BLaER1 treated with 17β-estradiol and CSF1 and Interleukin-3, amounts not matched to agents 10 nM and 100 nM (cell line): ENCODE measurements around the gene RIPK3.

Source experiments
- H3K27ac ChIP-seq, 11 experiments: shearing (Covaris generic); formaldehyde crosslinking; 2 replicates each; pipeline ENCODE4 v1.8.1; 2022
- H3K27me3 ChIP-seq, 11 experiments: shearing (Covaris generic); formaldehyde crosslinking; 2 replicates each; pipeline ENCODE4 v1.8.1; 2022
- H3K36me3 ChIP-seq, 11 experiments: shearing (Covaris generic); formaldehyde crosslinking; 2 replicates each; pipeline ENCODE4 v1.8.1; 2022
- H3K4me1 ChIP-seq, 10 experiments: shearing (Covaris generic); formaldehyde crosslinking; 2 replicates each; pipeline ENCODE4 v1.8.1; 2022
- H3K4me2 ChIP-seq, 11 experiments: shearing (Covaris generic); formaldehyde crosslinking; 2 replicates each; pipeline ENCODE4 v1.8.1; 2022
- H3K4me3 ChIP-seq, 10 experiments: shearing (Covaris generic); formaldehyde crosslinking; 2 replicates each; pipeline ENCODE4 v1.8.1; 2022
- H3K9ac ChIP-seq, 11 experiments: shearing (Covaris generic); formaldehyde crosslinking; 2 replicates each; pipeline ENCODE4 v1.8.1; 2022
- H3K9me3 ChIP-seq, 11 experiments: shearing (Covaris generic); formaldehyde crosslinking; replicated peaks in 1 of 11; 2 replicates each; pipeline ENCODE4 v1.8.1; 2022
- H4K20me1 ChIP-seq, 11 experiments: shearing (Covaris generic); formaldehyde crosslinking; 2 replicates each; pipeline ENCODE4 v1.8.1; 2022
- Cebpa-rat ChIP-seq, 11 experiments: shearing (Covaris generic); IDR thresholded peaks; 2 replicates each; pipeline ENCODE4 v1.8.1; 2022

RIPK3 gene

GRCh38 chr14:24327303-24327702, 12.5 kb downstream of the RIPK3 start:
- peaks cover 66 to 94% (median 80%) of the 10 kb centered on the region in 10 experiments for H3K4me1 ChIP-seq

GRCh38 chr14:24325963-24326362, 13.8 kb downstream of the RIPK3 start:
- H3K4me1 ChIP-seq: peaks cover 54 to 89% (median 69%) of the 10 kb centered on the region in 10 experiments
- no peaks in the 10 kb centered on the region for H3K9me3 ChIP-seq
- peak overlapping the region in 1 of 11 experiments; percentile 21; a peak in 2 of 22 replicates for H3K9ac ChIP-seq
- H3K36me3 ChIP-seq: no peaks in the 10 kb centered on the region
- H3K4me2 ChIP-seq: peak overlapping the region; percentile 69 to 94 (median 91)
- no peak overlapping the region for H3K4me3 ChIP-seq
- peaks cover 0 to 2% (median 0%) of the 10 kb centered on the region in 11 experiments; a peak in 3 of 22 replicates for H3K27me3 ChIP-seq
- no peak for TF ChIP-seq Cebpa-rat (IDR thresholded peaks at IDR 0.05)
- peak overlapping the region in 6 of 11 experiments; percentile 26 to 43 (median 32); a peak in 8 of 22 replicates for H3K27ac ChIP-seq
- H4K20me1 ChIP-seq: no peaks in the 10 kb centered on the region

More at GRCh38 chr14:24327303-24327702, 12.5 kb downstream of the RIPK3 start:
- H3K9ac ChIP-seq: peak overlapping the region in 9 of 11 experiments; percentile 2 to 60 (median 27); a peak in 13 of 22 replicates
- peaks cover 1 to 15% (median 7%) of the 10 kb centered on the region in 11 experiments for H3K27me3 ChIP-seq
- H3K9me3 ChIP-seq: no peaks in the 10 kb centered on the region
- peak overlapping the region; percentile 69 to 94 (median 91) for H3K4me2 ChIP-seq
- H3K36me3 ChIP-seq: no peaks in the 10 kb centered on the region
- TF ChIP-seq Cebpa-rat (IDR thresholded peaks at IDR 0.05): no peak
- peaks cover 0 to under 1% (median 0%) of the 10 kb centered on the region in 11 experiments; a peak in 2 of 22 replicates for H4K20me1 ChIP-seq
- H3K4me3 ChIP-seq: peak overlapping the region in 5 of 10 experiments; percentile 3 to 38 (median 24); a peak in 5 of 20 replicates
- H3K27ac ChIP-seq: peak overlapping the region in 10 of 11 experiments; percentile 15 to 74 (median 58); a peak in 19 of 22 replicates

- Histone ChIP-seq H3K27ac (peak overlapping the region in 1 of 11 experiments; percentile 43; a peak in 1 of 22 replicates), H3K4me3 (no peak overlapping the region), H4K20me1 (no peaks in the 10 kb centered on the region), H3K9ac (no peak overlapping the region), H3K27me3 (no peaks in the 10 kb centered on the region), H3K4me2 (peak overlapping the region; percentile 69 to 94 (median 91); a peak in 19 of 22 replicates), H3K36me3 (no peaks in the 10 kb centered on the region), H3K4me1 (peaks cover 54 to 81% (median 67%) of the 10 kb centered on the region in 10 experiments), H3K9me3 (no peaks in the 10 kb centered on the region)
- TF ChIP-seq Cebpa-rat (IDR thresholded peaks at IDR 0.05): no peak
These were observed 14.7 kb downstream of the RIPK3 start for GRCh38 chr14:24325041-24325530.

- Histone ChIP-seq H3K27ac (no peak overlapping the region), H3K27me3 (no peaks in the 10 kb centered on the region), H4K20me1 (no peaks in the 10 kb centered on the region), H3K9me3 (no peaks in the 10 kb centered on the region), H3K36me3 (no peaks in the 10 kb centered on the region), H3K9ac (no peak overlapping the region), H3K4me3 (no peak overlapping the region), H3K4me1 (peaks cover 45 to 72% (median 57%) of the 10 kb centered on the region in 10 experiments), H3K4me2 (peak overlapping the region in 3 of 11 experiments; percentile 80 to 91 (median 84); a peak in 1 of 22 replicates)
- no peak for TF ChIP-seq Cebpa-rat (IDR thresholded peaks at IDR 0.05)
These were observed 15.8 kb downstream of the RIPK3 start for GRCh38 chr14:24324024-24324423.

- TF ChIP-seq Cebpa-rat (IDR thresholded peaks at IDR 0.05): no peak
- Histone ChIP-seq H3K4me2 (peak overlapping the region in 9 of 11 experiments; percentile 10 to 50 (median 26); a peak in 10 of 22 replicates), H3K9ac (no peak overlapping the region)
These were observed 16.4 kb downstream of the RIPK3 start for GRCh38 chr14:24323341-24323740.

GRCh38 chr14:24322672-24323071, 17.1 kb downstream of the RIPK3 start:
- H3K4me3 ChIP-seq: no peak overlapping the region
- H3K9ac ChIP-seq: no peak overlapping the region
- H3K4me1 ChIP-seq: peaks cover 35 to 75% (median 57%) of the 10 kb centered on the region in 10 experiments
- H3K36me3 ChIP-seq: peaks cover 0 to 7% (median 0%) of the 10 kb centered on the region in 11 experiments; a peak in 1 of 22 replicates
- H3K27me3 ChIP-seq: no peaks in the 10 kb centered on the region
- no peak overlapping the region for H3K27ac ChIP-seq
- no peaks in the 10 kb centered on the region for H4K20me1 ChIP-seq
- no peaks in the 10 kb centered on the region for H3K9me3 ChIP-seq
- H3K4me2 ChIP-seq: peak overlapping the region; percentile 10 to 50 (median 26); a peak in 15 of 22 replicates
- no peak for TF ChIP-seq Cebpa-rat (IDR thresholded peaks at IDR 0.05)

More at GRCh38 chr14:24323341-24323740, 16.4 kb downstream of the RIPK3 start:
- Histone ChIP-seq H3K27me3 (no peaks in the 10 kb centered on the region), H3K9me3 (no peaks in the 10 kb centered on the region), H3K27ac (no peak overlapping the region), H3K36me3 (0 out of 22 replicates have a peak, but pooled peaks cover 0 to under 1% (median 0%) of the 10 kb centered on the region in 11 experiments), H3K4me1 (peaks cover 38 to 72% (median 56%) of the 10 kb centered on the region in 10 experiments), H4K20me1 (no peaks in the 10 kb centered on the region), H3K4me3 (no peak overlapping the region)

GRCh38 chr14:24321212-24321975, 18.4 kb downstream of the RIPK3 start:
- Histone ChIP-seq H3K4me3 (no peak overlapping the region), H3K36me3 (peaks cover under 1 to 18% (median 4%) of the 10 kb centered on the region in 11 experiments; a peak in 16 of 22 replicates), H3K9ac (no peak overlapping the region), H3K27ac (no peak overlapping the region), H3K9me3 (no peaks in the 10 kb centered on the region), H4K20me1 (no peaks in the 10 kb centered on the region), H3K4me1 (peaks cover 22 to 75% (median 57%) of the 10 kb centered on the region in 10 experiments), H3K27me3 (no peaks in the 10 kb centered on the region), H3K4me2 (peak overlapping the region in 2 of 11 experiments; percentile 46 to 50; a peak in 1 of 22 replicates)
- TF ChIP-seq Cebpa-rat (IDR thresholded peaks at IDR 0.05): no peak

GRCh38 chr14:24317141-24317928, 22.5 kb downstream of the RIPK3 start:
- peak overlapping the region in 10 of 11 experiments; percentile 5 to 100 (median 90); a peak in 19 of 22 replicates for H3K4me2 ChIP-seq
- TF ChIP-seq Cebpa-rat (IDR thresholded peaks at IDR 0.05): no peak
- no peaks in the 10 kb centered on the region for H3K27me3 ChIP-seq
- peak overlapping the region in 3 of 11 experiments; percentile 6 to 32 (median 11); a peak in 3 of 22 replicates for H3K9ac ChIP-seq
- H3K36me3 ChIP-seq: peaks cover 9 to 44% (median 19%) of the 10 kb centered on the region in 11 experiments; a peak in 20 of 22 replicates
- peaks cover 31 to 78% (median 69%) of the 10 kb centered on the region in 10 experiments for H3K4me1 ChIP-seq
- H3K27ac ChIP-seq: peak overlapping the region in 9 of 11 experiments; percentile 21 to 94 (median 92); a peak in 15 of 22 replicates
- H3K4me3 ChIP-seq: peak overlapping the region in 1 of 10 experiments; percentile 16; a peak in 1 of 20 replicates
- H4K20me1 ChIP-seq: no peaks in the 10 kb centered on the region
- H3K9me3 ChIP-seq: no peaks in the 10 kb centered on the region
